GM18873 (cell line): ENCODE results near the gene IL17RD.

Experiments
- ATAC-seq: cut with Tn5 transposase; IDR thresholded peaks from one replicate; pipeline ENCODE4 v1.9.1; 2021; ENCODE audit warnings: mild to moderate bottlenecking, moderate library complexity, moderate number of reproducible peaks; ENCODE audit not compliant: unreplicated experiment, low FRiP score

Gene IL17RD

DNA sequence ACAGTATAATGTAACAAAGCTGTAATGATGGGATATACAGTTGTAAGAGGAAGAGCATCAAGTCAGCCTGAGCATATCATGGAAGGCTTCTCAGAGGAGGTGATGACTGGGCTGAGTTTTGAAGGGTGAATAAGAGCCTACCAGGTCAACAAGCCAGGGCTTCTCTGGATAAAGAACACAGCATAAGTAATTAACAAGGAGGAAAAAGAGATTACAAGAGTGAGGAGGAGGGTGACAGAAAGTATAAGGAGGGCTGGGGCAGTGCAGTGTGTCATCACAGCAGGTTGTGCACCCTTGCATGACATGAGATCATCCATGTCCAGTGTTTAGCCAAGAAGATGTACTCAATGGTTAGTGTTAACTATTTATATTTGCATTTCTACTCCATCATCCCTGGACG lies 121.6 kb downstream of the IL17RD start:
- no peak for ATAC-seq

DNA sequence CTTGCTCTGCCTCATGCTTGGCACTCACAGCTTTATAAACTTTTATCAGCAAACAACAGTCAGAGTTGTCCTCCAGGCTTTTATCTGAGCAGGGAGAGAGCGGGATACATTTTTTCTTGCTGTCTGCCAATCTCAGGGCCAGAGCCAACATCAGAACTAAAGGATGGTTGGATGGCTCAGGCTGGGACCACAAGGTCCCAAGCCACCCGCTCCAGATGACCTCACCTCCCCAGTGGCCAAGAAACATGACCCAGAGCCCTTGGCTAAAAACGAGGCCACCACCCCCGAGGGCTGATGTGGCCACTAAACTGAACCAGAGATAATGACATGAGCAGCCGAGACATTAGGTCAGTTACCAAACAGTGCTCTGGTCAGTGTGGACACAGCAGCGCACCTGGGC lies 123.5 kb downstream of the IL17RD start:
- no peak for ATAC-seq
